ENCODE measurements around the gene C1QB. TPM values are rescaled to one million over a fixed set of nuclear protein-coding genes. Genes with fewer than 3 reads are reported as not detected.

The C1QB gene
- total RNA-seq, 1 experiment from 2014 or later, result 0.33 TPM

DNA sequence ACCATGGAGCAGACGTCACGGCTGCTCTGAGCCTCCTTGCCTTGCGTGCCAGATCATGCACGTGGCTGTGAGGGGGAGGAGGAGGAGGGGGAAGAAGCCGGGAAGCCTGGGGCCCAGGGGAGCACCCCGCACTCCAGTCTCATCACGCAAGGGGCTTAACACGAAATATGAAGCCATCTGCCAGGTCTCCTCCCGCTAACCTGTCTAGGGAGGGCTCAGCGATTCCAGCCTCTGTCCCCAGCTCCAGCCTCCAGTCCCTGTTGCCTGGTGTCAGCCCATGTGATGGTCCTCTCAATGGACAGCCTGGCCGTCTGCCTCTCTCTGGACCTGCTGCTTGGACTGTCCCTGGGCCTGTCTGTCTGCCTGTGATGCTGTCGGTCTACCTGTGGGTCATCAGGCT, 39.1 kb upstream of the C1QB start:
- Histone ChIP-seq H3K36me3 (ENCODE audit: control insufficient read depth, insufficient read depth, low read length) (no peaks in the 10 kb centered on the region), H3K27me3 (ENCODE audit: control insufficient read depth, insufficient read depth, low read length) (peaks cover 16% of the 10 kb centered on the region), H3K9me3 (ENCODE audit: control insufficient read depth, insufficient read depth, low read depth, low read length) (no peaks in the 10 kb centered on the region), H3K4me3 (ENCODE audit: low read depth in 2 of 2, low read length in 2 of 2) (no peak overlapping the region), H3K27ac (ENCODE audit: low read length) (no peak overlapping the region), H3K4me1 (ENCODE audit: control insufficient read depth, insufficient read depth, low read length) (no peaks in the 10 kb centered on the region)
- intact Hi-C loops (cut with micrococcal nuclease; ENCODE audit: unreplicated experiment) (no loop called here), in situ Hi-C loops (cut with HindIII; ENCODE audit: low pct_unique_long_range_greater_than_20kb, low sequenced_read_pairs) (no loop called here)
- CTCF ChIA-PET, result no interaction called here
- TF ChIP-seq POLR2AphosphoS5 (IDR thresholded peaks at IDR 0.05; ENCODE audit: low read depth, low read length) (no peak), REST (IDR thresholded peaks at IDR 0.05; ENCODE audit: insufficient read depth in 1 of 2, low read depth in 2 of 2, low read length in 1 of 2) (no peak), TCF7L2 (IDR thresholded peaks at IDR 0.05; ENCODE audit: low read depth, low read length) (no peak), SIN3A (IDR thresholded peaks at IDR 0.05; ENCODE audit: borderline replicate concordance, insufficient read depth, low read depth, low read length) (no peak)
- ATAC-seq (no peak), DNase-seq (ENCODE audit: low read depth, low spot score) (no peak)
- POLR2A ChIA-PET, result no interaction called here
- BruUV-seq (replicated peaks), result no TSS peak

- no peak overlapping the region for H3K27ac ChIP-seq (ENCODE audit: low read length)
- no peaks in the 10 kb centered on the region for H3K36me3 ChIP-seq (ENCODE audit: control insufficient read depth, insufficient read depth, low read length)
- in situ Hi-C loops (cut with HindIII; ENCODE audit: low pct_unique_long_range_greater_than_20kb, low sequenced_read_pairs) (no loop called here), intact Hi-C loops (cut with micrococcal nuclease; ENCODE audit: unreplicated experiment) (no loop called here)
- no peaks in the 10 kb centered on the region for H3K4me1 ChIP-seq (ENCODE audit: control insufficient read depth, insufficient read depth, low read length)
- ATAC-seq (no peak), DNase-seq (ENCODE audit: low read depth, low spot score) (no peak)
- ChIA-PET CTCF (no interaction called here), POLR2A (no interaction called here)
- no TSS peak for BruUV-seq (replicated peaks)
- TF ChIP-seq TCF7L2 (IDR thresholded peaks at IDR 0.05; ENCODE audit: low read depth, low read length) (no peak), REST (IDR thresholded peaks at IDR 0.05; ENCODE audit: insufficient read depth in 1 of 2, low read depth in 2 of 2, low read length in 1 of 2) (no peak), POLR2AphosphoS5 (IDR thresholded peaks at IDR 0.05; ENCODE audit: low read depth, low read length) (no peak), SIN3A (IDR thresholded peaks at IDR 0.05; ENCODE audit: borderline replicate concordance, insufficient read depth, low read depth, low read length) (no peak)
- TF ChIP-seq, protein P1, sequence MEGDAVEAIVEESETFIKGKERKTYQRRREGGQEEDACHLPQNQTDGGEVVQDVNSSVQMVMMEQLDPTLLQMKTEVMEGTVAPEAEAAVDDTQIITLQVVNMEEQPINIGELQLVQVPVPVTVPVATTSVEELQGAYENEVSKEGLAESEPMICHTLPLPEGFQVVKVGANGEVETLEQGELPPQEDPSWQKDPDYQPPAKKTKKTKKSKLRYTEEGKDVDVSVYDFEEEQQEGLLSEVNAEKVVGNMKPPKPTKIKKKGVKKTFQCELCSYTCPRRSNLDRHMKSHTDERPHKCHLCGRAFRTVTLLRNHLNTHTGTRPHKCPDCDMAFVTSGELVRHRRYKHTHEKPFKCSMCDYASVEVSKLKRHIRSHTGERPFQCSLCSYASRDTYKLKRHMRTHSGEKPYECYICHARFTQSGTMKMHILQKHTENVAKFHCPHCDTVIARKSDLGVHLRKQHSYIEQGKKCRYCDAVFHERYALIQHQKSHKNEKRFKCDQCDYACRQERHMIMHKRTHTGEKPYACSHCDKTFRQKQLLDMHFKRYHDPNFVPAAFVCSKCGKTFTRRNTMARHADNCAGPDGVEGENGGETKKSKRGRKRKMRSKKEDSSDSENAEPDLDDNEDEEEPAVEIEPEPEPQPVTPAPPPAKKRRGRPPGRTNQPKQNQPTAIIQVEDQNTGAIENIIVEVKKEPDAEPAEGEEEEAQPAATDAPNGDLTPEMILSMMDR (IDR thresholded peaks at IDR 0.05), result no peak
- peaks cover 18% of the 10 kb centered on the region for H3K27me3 ChIP-seq (ENCODE audit: control insufficient read depth, insufficient read depth, low read length)
- H3K9me3 ChIP-seq (ENCODE audit: control insufficient read depth, insufficient read depth, low read depth, low read length), result no peaks in the 10 kb centered on the region
- no peak overlapping the region for H3K4me3 ChIP-seq (ENCODE audit: low read depth in 2 of 2, low read length in 2 of 2)
Observed at GRCh38 chr1:22615886-22616285, 37.1 kb upstream of the C1QB start.

Measured in Panc1 (cell line).